ENCODE data around the gene ARHGAP15.

Gene ARHGAP15

GRCh38 chr2:143132355-143132754 is 3.1 kb downstream of the ARHGAP15 start:
- no peak overlapping the region for H3K27ac ChIP-seq
- no peak for TF ChIP-seq CTCF (conservative IDR thresholded peaks at IDR 0.05)

- no peak overlapping the region for H3K27ac ChIP-seq
- TF ChIP-seq CTCF (conservative IDR thresholded peaks at IDR 0.05), result no peak
Measured at GRCh38 chr2:143133783-143134182, 4.6 kb downstream of the ARHGAP15 start.

GRCh38 chr2:143138292-143138691 is 9.1 kb downstream of the ARHGAP15 start:
- TF ChIP-seq CTCF (conservative IDR thresholded peaks at IDR 0.05), result no peak
- no peak overlapping the region for H3K27ac ChIP-seq

GRCh38 chr2:143139835-143140393 is 10.7 kb downstream of the ARHGAP15 start:
- no peak for TF ChIP-seq CTCF (conservative IDR thresholded peaks at IDR 0.05)
- H3K27ac ChIP-seq, result no peak overlapping the region

- TF ChIP-seq CTCF (conservative IDR thresholded peaks at IDR 0.05), result no peak
- no peak overlapping the region for H3K27ac ChIP-seq
Measured at GRCh38 chr2:143140864-143141661, 11.8 kb downstream of the ARHGAP15 start.

GRCh38 chr2:143142598-143142997 is 13.4 kb downstream of the ARHGAP15 start:
- TF ChIP-seq CTCF (conservative IDR thresholded peaks at IDR 0.05), result no peak
- no peak overlapping the region for H3K27ac ChIP-seq

GRCh38 chr2:143144813-143145455 is 15.7 kb downstream of the ARHGAP15 start:
- H3K27ac ChIP-seq, result no peak overlapping the region
- no peak for TF ChIP-seq CTCF (conservative IDR thresholded peaks at IDR 0.05)
